Progenitor cell of endocrine pancreas (in vitro differentiated cells): ENCODE measurements around the gene LAMA1. TPM values are rescaled to one million over a fixed set of nuclear protein-coding genes. Genes with fewer than 3 reads are reported as not detected.

ENCODE experiments used
- DNase-seq: peaks from one replicate; pipeline ENCODE4 v3.0.0; 2021; ENCODE audit warnings: low spot score; ENCODE audit not compliant: unreplicated experiment
- H3K27ac Mint-ChIP-seq: 2 replicates; pipeline ENCODE4 v1.8.0; 2021; ENCODE audit warnings: mild to moderate bottlenecking, moderate library complexity, mixed read lengths
- H3K27me3 Mint-ChIP-seq: 2 replicates; pipeline ENCODE4 v1.8.0; 2021; ENCODE audit warnings: mixed read lengths
- H3K36me3 Mint-ChIP-seq: 2 replicates; pipeline ENCODE4 v1.8.0; 2022; ENCODE audit warnings: mixed read lengths; ENCODE audit not compliant: insufficient read depth
- H3K4me1 Mint-ChIP-seq: 2 replicates; pipeline ENCODE4 v1.8.0; 2021; ENCODE audit warnings: low read depth, mixed read lengths
- H3K4me3 Mint-ChIP-seq: 2 replicates; pipeline ENCODE4 v1.8.0; 2021; ENCODE audit warnings: low read depth, mild to moderate bottlenecking, moderate library complexity, mixed read lengths
- H3K9me3 Mint-ChIP-seq: 2 replicates; pipeline ENCODE4 v1.8.0; 2021; ENCODE audit warnings: low read depth, mixed read lengths
- total RNA-seq: library from RNA; stranded (reverse); gene quantifications from 2 replicates; pipeline ENCODE4 v1.2.1, GENCODE V29; 2021
- TF ChIP-seq, protein P1 (sequence below): fragments of 200-600 bp; sonication (generic); IDR thresholded peaks from one replicate; pipeline ENCODE4 v1.5.0; 2021; ENCODE audit warnings: antibody characterized with exemption, mild to moderate bottlenecking; ENCODE audit not compliant: unreplicated experiment

LAMA1 gene
- total RNA-seq, 1 donor from 2014 or later = 257 TPM

DNA sequence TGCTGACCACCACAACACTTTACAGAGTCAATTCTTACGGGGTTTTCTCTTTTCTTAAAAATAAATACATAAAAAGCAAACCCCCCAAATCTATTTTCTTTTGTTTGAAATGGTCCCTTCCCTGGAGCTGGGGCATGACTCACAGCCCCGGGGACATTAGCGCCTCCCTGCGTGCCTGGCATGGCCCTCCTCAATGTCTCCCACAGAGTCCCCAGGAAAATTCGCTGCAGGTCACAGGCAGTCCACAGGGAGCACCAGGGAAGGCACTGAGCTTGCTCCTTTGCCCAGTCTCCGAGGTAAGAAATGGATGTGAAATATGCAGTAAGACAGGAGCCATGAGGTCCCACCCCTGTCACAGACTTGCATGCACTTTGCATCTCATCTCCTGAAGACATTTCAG is 142.5 kb downstream of the LAMA1 start:
- Mint-ChIP-seq H3K4me3 (no peak overlapping the region), H3K36me3 (peaks cover 53% of the 10 kb centered on the region), H3K4me1 (no peaks in the 10 kb centered on the region), H3K27me3 (no peaks in the 10 kb centered on the region), H3K9me3 (no peaks in the 10 kb centered on the region), H3K27ac (peak overlapping the region; percentile 59)
- DNase-seq = no peak
- TF ChIP-seq, protein P1, sequence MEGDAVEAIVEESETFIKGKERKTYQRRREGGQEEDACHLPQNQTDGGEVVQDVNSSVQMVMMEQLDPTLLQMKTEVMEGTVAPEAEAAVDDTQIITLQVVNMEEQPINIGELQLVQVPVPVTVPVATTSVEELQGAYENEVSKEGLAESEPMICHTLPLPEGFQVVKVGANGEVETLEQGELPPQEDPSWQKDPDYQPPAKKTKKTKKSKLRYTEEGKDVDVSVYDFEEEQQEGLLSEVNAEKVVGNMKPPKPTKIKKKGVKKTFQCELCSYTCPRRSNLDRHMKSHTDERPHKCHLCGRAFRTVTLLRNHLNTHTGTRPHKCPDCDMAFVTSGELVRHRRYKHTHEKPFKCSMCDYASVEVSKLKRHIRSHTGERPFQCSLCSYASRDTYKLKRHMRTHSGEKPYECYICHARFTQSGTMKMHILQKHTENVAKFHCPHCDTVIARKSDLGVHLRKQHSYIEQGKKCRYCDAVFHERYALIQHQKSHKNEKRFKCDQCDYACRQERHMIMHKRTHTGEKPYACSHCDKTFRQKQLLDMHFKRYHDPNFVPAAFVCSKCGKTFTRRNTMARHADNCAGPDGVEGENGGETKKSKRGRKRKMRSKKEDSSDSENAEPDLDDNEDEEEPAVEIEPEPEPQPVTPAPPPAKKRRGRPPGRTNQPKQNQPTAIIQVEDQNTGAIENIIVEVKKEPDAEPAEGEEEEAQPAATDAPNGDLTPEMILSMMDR = no peak

DNA sequence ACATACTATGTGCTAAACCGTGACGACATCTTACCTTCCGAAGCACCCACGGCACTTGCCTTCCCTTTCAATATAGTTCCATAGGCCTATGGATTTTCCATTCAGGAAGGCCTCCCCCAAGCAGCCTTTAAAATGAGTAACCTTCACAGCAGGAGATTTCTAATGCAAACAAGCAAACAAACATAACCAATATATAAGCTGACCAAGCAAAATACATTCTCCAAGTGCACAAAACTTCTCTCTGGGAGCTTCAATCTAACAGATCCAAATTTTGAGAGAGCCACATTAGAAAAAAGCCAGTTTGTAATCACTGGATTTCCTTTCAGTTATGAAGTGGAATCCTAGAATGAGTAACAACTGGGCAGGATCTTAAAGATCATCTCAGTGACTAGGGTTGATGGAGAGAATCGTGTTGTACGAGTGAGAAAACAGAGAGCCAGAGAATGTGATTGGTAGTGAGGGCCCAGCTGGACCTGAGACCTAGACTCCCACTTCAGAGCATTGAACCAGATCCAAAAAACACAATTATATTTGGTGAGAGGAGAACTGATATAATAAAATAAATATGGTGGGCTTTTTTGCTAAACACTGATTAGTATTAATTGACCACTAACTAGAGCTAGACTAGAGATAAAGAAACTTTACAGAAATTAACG is 145.6 kb downstream of the LAMA1 start:
- H3K4me1 Mint-ChIP-seq = no peaks in the 10 kb centered on the region
- H3K27ac Mint-ChIP-seq = no peak overlapping the region
- H3K27me3 Mint-ChIP-seq = no peaks in the 10 kb centered on the region
- H3K36me3 Mint-ChIP-seq = peaks cover 46% of the 10 kb centered on the region
- no peaks in the 10 kb centered on the region for H3K9me3 Mint-ChIP-seq
- TF ChIP-seq, protein P1 = no peak
- no peak overlapping the region for H3K4me3 Mint-ChIP-seq
- DNase-seq = no peak

DNA sequence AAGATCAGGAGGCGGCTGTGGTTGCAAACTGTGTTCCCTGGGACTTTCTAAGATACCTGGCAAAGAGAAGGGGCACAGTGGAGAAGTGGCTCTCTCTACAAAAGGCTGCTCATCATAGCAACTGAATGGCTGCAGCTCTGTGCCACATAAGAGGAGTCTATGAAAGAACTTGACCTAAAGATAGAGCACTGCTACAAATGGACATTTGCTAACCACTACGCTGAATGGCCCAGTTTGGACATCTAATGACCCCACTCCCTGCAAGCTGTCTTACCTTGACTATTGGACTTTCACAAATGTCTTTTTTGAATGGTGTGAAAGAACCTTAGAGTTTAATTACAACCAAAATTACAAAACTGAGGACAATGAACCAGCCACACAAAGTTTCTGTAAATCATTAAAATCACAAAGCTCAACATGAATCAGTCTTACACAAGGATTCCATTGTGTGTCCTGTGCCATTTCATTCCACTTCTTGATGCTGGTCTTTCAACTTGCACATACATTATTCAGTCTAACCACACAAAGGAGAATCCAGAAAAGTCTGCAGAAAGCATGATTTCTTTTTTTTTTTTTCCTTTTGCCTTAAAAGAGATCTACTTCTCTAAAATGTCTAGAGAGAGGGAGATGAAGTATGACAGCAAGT is 154.0 kb downstream of the LAMA1 start:
- peaks cover 61% of the 10 kb centered on the region for H3K36me3 Mint-ChIP-seq

DNA sequence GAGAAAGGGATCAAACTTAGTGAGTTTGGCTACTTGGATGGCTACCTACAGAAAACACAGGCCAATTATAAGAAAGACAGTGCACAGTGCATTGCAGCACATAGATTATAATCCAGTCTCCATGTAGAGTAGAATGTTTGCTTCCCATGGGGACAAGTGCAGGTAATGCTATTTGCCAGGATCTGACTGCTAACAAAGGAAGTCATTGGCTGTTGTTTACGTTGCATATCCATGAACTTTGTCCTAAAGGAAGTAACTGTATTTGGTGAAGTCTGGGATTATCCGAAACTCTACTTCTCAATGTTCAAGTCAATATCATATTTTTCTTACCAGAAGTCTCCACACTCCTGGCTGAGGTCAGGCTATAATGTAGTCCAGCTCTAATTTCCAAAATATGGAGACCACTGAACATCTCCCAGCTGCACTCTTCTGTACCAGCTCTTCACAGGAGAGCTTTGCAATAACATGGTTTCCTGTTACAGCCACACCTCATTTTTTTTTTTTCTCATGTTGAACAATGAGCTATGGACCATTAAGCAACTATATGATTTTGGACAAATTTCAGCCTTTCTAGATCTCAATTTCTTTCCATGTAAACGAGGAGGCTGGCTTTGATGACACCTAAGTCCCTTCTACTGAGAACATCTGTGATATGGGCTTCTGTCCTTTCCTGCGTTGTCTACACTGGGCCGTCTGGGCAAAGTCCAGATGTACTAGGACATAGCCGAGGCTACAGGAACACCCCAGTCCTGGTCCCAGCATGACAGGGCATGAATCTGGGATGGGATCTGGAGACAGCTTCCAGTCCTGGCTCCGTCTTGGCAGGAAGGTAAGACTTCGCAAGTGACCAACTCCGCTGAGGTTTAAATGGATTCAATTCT is 154.8 kb downstream of the LAMA1 start:
- DNase-seq = no peak
- Mint-ChIP-seq H3K27ac (peak overlapping the region; percentile 45), H3K4me3 (no peak overlapping the region), H3K9me3 (peaks cover 4% of the 10 kb centered on the region), H3K36me3 (peaks cover 66% of the 10 kb centered on the region), H3K4me1 (peaks cover 7% of the 10 kb centered on the region), H3K27me3 (no peaks in the 10 kb centered on the region)
- TF ChIP-seq, protein P1 = no peak

More for the DNA sequence above, 154.0 kb downstream of the LAMA1 start:
- DNase-seq = no peak
- TF ChIP-seq, protein P1 = no peak
- Mint-ChIP-seq H3K4me3 (no peak overlapping the region), H3K27me3 (no peaks in the 10 kb centered on the region), H3K9me3 (peaks cover 4% of the 10 kb centered on the region), H3K4me1 (peaks cover 7% of the 10 kb centered on the region), H3K27ac (peak overlapping the region; percentile 77)

DNA sequence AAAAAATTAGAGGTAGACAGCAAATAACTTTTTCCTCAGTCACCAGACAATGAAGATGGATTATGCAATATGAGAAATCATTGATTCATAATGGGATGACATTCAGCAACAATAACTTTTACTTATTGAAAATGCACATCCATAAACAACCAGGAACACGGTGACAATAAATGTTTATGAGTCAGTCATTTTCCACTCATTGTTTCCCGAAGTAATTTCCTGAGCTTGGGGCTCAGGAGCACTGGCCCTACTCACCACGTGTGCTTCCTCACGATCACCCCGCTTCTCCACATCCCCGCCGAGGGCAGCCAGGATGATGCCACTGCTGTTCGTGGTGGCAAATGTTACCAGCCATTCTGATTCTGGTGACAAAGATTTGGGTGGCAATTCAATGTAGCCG is 156.3 kb downstream of the LAMA1 start:
- H3K27ac Mint-ChIP-seq = no peak overlapping the region
- peaks cover 65% of the 10 kb centered on the region for H3K36me3 Mint-ChIP-seq
- H3K9me3 Mint-ChIP-seq = peaks cover 4% of the 10 kb centered on the region
- H3K4me3 Mint-ChIP-seq = no peak overlapping the region
- DNase-seq = no peak
- TF ChIP-seq, protein P1 = no peak
- no peaks in the 10 kb centered on the region for H3K27me3 Mint-ChIP-seq
- H3K4me1 Mint-ChIP-seq = peaks cover 7% of the 10 kb centered on the region
